Daoy (cell line): Measurements from ENCODE around the gene PDGFB. TPM values are rescaled to one million over a fixed set of nuclear protein-coding genes. Genes with fewer than 3 reads are reported as not detected.
A peak's percentile ranks its signal among the peaks of the same experiment; 100 is the strongest.

Experiments
- DNase-seq: peaks from one replicate; pipeline ENCODE4 v3.0.0-alpha.2; 2015; ENCODE audit warnings: low read depth
- total RNA-seq: library from RNA; depleted of rRNA; stranded (reverse); fragments of >200 nt; shearing (Covaris generic); gene quantifications from 2 replicates; pipeline ENCODE4 v1.2.3, GENCODE V29; 2014

The PDGFB gene
- total RNA-seq, 1 experiment from 2014 or later, result 0.11 TPM

DNA sequence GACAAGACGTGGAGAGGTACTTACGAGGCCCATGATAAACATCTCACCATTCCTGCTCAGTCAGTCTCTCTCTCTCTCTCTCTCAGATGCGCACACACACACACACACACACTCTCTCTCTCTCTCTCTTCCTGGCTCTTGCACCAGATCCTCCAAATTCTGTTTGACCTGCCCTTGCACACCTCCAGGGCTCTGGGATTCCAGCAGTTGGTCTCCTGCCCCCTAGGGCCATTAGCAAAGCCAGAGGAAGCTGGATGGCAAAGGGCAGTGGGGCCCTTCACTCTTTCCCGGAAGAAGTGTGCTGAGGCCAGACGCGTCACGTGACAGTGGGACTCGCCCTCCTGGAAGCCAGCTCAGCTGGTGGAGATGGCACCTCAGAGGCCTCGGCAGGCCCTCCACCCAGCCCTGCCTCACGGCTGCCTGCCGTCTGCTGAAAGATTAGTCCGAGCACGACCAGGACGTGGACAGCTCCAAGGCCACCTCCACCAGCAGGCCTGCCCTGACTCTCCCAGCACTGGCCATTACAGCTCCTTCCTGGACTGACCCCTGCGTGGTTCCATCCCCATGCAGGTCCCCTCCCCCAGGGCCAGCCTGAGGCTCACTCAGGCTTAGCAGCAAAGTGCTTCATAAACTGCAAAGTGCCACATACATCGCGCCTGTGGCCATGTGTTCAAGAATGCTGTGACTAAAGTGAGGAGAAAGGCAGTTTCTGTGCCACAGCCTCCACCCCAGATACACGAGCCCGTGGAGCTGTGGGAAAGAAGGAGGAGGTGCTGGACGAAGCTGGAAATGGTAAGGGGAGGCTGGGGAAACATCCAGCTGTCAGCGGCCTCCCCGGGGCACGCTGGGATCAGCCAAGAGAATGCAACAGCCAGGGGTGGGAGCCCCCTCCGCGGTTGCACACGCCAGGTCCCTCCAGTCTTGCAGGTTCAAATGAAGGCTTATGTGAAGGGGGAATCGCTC lies 3.7 kb downstream of the PDGFB start:
- peak; percentile 29 for DNase-seq

GRCh38 chr22:39239561-39240423 lies 5.0 kb downstream of the PDGFB start:
- peak; percentile 48 for DNase-seq

DNA sequence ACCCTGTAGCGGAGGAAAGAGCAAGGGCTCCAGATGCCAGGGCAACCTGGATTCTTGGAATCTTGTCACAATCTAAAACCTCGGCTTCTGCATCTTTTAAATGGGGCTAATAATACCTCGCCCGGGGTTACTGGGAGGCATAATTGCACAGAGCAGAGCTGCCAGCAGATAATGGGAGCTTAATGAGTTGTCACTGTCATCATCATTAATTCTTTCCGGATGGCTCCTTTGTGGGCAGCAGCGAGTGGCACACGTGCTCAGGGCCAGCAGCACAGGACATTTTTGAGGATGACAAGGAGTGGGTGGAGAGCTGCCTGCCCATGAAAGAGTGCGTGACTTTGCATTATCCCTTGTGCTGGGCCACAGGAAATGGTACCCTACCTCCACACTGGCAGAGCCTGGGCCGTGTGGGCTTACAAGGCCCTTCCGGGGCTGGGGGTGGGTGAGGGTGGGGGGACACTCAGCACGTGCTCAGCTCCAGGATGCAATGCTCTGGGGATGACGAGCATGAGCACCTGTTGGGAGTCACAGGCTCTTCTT lies 5.7 kb downstream of the PDGFB start:
- DNase-seq, result no peak

GRCh38 chr22:39238561-39238960 lies 6.2 kb downstream of the PDGFB start:
- no peak for DNase-seq

DNA sequence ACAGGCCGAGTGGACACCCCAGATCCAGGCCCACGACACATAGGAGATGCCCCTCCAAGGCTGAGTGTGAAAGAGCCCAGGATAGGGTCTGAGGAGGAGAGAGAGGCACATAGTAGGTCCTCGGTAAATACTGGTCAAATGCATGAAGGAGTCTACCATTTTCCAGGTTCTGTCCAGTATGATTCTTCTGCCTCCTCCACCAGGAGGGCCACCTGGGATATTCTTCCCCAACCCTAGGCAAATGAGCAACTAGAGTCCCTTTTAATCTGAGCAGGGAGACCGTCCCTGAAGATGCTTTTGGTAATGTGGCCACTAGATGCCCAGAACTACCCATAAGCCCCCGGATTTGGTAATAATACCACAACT lies 6.7 kb downstream of the PDGFB start:
- no peak for DNase-seq

GRCh38 chr22:39237318-39238100 lies 7.3 kb downstream of the PDGFB start:
- DNase-seq, result no peak

- peak; percentile 73 for DNase-seq
These were observed 8.2 kb downstream of the PDGFB start for GRCh38 chr22:39236321-39237317.

DNA sequence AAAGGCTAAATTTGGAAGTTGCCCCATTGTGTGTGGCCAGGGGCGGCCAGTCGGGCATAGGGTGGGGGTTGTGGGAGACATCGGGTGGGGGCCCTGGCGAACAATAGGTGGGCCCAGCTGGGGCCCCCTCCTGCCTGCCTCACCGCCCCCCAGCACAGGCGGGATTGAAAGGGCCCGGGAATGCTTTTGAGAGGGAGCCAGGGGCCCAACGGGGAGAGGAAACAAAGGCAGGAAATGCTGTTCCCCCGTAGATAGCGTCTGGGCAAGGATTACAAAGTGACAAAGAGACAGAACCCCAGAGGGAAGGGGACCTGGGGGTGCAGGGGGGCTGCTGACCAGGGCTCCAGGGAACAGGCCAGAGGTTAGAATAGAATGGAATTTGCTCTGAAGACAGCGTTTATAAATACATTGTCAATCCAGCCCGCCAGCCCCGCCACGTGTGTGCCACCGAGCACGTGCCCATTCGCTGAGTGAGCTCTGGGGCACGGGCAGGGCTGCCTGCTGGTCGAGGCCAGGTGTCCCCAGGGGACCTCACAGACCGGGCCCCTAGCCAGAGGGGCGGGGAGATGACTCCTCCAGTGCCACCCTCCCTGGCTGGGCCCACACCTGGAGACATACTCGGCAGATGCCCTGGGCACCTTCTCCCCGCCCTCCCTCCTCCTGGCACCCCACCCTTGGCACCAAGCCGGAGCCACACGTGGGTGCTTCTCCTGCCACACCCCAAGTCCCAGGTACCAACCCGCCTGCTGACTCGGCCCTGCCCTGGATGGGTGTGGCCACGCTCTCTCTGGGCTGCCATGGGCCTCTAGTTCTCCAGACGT lies 9.7 kb downstream of the PDGFB start:
- no peak for DNase-seq

DNA sequence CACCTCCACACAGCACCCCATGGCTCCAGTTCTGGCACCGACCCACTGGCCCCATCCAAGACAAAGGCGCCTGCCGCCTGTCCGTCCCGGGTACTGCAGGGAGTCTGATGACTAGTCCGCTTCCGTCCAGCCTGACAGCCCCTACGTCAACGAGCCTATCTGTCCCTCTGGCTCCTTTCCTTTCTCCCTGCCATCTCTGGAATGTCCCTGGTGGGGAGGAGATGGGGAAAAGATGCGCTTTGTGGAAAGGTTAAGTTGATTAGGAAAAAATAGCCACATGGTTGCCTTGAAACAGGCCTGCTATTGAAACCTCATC lies 10.4 kb downstream of the PDGFB start:
- DNase-seq, result peak; percentile 37

DNA sequence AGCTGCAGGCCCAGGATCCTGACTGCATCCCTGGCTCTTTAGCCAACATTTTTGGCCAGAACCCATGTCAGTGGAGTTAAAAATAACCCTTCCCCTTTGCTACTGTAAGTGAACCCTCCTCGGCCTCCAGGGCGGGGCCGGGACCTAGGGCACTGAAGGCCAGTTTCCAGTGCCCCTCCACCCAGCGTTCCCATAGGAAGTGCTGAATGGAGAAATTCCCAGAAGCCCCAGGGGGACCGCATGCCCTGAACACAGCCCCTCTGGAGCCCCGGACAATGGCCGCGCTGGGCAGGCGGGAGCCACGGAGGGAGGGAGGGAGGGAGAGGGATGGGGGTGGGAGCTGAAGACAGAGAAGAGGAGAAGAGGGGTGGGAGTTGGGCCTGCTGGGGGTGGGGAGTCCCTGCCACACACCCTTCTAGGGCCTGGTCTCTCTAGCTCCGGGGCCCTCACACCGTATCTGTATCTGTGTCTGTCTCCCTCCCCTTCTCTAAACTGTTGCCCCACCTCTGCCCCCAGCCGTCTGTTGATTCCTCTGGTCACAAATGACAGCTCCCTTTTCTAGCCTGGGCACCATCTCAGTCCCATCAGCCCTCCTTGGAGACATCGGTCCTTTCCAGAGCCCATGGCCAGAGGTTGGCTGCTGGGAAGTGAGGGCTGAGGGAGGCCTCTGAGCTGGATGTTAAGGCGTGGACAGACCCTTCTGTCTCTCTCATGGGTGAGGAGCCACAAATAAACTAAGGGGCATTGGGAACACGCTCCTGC lies 10.9 kb downstream of the PDGFB start:
- no peak for DNase-seq

- no peak for DNase-seq
These were observed 11.7 kb downstream of the PDGFB start for GRCh38 chr22:39232806-39233709.

DNA sequence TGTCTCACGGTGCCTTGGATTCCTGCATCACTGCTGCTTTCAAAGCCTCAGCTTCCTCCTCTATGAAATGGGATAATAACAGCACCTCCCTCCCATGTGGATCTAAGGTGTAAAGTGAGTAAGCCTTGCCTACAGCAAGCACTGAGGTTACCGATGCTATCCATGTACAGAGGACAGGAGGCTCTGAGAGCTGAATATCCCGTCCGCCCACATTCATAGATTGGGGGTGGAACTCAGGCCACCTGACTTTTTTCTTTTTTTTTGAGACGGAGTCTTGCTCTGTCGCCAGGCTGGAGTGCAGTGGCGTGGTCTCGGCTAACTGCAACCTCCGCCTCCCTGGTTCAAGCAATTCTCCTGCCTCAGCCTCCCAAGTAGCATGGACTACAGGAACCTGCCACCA lies 12.5 kb downstream of the PDGFB start:
- DNase-seq, result no peak

- no peak for DNase-seq
These were observed 13.4 kb downstream of the PDGFB start for GRCh38 chr22:39231197-39231950.

GRCh38 chr22:39230261-39231196 lies 14.3 kb downstream of the PDGFB start:
- DNase-seq, result no peak

DNA sequence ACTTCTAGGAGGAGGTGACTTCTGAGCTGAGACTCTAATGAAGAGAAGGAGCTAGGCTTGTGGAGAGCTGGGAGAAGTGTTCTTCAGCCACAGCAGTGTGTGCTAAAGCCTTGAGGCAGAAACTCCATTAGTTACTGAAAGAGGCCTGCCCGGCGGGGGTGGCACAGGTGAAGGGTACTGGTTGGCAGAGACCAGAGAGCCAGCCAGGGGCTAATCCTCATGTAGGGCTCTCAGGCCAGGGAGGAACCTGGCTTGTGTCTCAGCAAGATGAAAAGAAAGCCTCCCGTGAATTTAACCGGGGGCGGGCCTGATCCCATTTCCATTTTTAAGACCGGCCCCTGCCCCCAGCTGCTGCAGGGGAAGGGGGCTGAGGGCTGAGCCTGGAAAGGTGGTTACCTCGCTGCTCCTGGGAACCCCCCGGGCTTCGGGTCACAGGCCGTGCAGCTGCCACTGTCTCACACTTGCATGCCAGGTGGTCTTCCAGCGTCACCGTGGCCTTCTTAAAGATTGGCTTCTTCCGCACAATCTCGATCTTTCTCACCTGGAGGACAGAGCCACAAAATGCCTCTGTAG lies 15.0 kb downstream of the PDGFB start:
- no peak for DNase-seq

DNA sequence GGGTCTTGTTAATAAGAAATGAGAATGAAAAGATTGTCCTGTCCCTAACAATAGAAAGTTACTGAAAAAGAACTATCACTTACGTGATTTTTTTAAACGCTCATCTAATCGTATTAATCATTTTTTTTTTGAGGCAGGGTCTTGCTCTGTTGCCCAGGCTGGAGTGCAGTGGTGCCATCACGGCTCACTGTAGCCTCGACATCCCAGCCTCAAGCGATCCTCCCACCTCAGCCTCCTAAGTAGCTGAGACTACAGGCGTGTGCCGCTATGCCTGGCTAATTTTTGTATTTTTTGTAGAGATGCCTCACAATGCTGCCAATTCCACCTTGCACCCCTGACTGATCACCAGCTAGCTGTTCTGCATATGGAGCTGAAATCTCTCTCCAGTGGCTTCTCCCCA lies 15.7 kb downstream of the PDGFB start:
- no peak for DNase-seq
